Middle frontal gyrus (tissue), 1 donor: ENCODE data around the gene IFT20.
A peak's percentile ranks its signal among the peaks of the same experiment; 100 is the strongest.

Experiments
- DNase-seq: peaks from one replicate; pipeline ENCODE4 v3.0.0-alpha.2; 2015; ENCODE audit warnings: low spot score; ENCODE audit errors: extremely low spot score

IFT20 gene

GRCh38 chr17:28335959-28336871 is 943 bp upstream of the IFT20 start:
- peak; percentile 23 for DNase-seq

GRCh38 chr17:28334666-28335200 is 539 bp downstream of the IFT20 start:
- no peak for DNase-seq

- DNase-seq: no peak
Observed at GRCh38 chr17:28334171-28334570, 1.1 kb downstream of the IFT20 start.

- no peak for DNase-seq
Observed at GRCh38 chr17:28333083-28333746, 2.1 kb downstream of the IFT20 start.

GRCh38 chr17:28331891-28332420 is 3.3 kb downstream of the IFT20 start:
- no peak for DNase-seq

GRCh38 chr17:28330671-28331070 is 4.6 kb downstream of the IFT20 start:
- DNase-seq: no peak

- DNase-seq: no peak
Observed at GRCh38 chr17:28328325-28328724, 6.9 kb downstream of the IFT20 start.

- no peak for DNase-seq
Observed at GRCh38 chr17:28327709-28328108, 7.6 kb downstream of the IFT20 start.

- DNase-seq: no peak
Observed at GRCh38 chr17:28327031-28327607, 8.2 kb downstream of the IFT20 start.

GRCh38 chr17:28326114-28326513 is 9.2 kb downstream of the IFT20 start:
- DNase-seq: no peak

- DNase-seq: no peak
Observed at GRCh38 chr17:28325211-28325610, 10.1 kb downstream of the IFT20 start.

- DNase-seq: no peak
Observed at GRCh38 chr17:28324781-28325180, 10.5 kb downstream of the IFT20 start.

- DNase-seq: no peak
Observed at GRCh38 chr17:28324267-28324745, 11.0 kb downstream of the IFT20 start.

- no peak for DNase-seq
Observed at GRCh38 chr17:28320215-28321061, 14.8 kb downstream of the IFT20 start.

GRCh38 chr17:28319598-28319935 is 15.7 kb downstream of the IFT20 start:
- DNase-seq: no peak

GRCh38 chr17:28318759-28319597 is 16.3 kb downstream of the IFT20 start, which contains the start of gene TMEM97:
Gene TMEM97 (plus strand): TSS chr17:28319200. CDS start chr17:28319240, 40 bp downstream.
- DNase-seq: peak; percentile 96

GRCh38 chr17:28317966-28318758 is 17.1 kb downstream of the IFT20 start:
- DNase-seq: no peak

- DNase-seq: no peak
Observed at GRCh38 chr17:28317099-28317965, 17.9 kb downstream of the IFT20 start.
